T-helper 22 cell (primary cell): Measurements from ENCODE around the gene DDX6.
"Not testable (repeated sequence)": the region's sequence is repeated elsewhere in the genome, so short reads cannot be mapped to it uniquely, and the experiment has no call there.

Experiments
- DNase-seq: peaks from one replicate; pipeline ENCODE4 v3.0.0-alpha.2; 2020; ENCODE audit warnings: low read depth

The DDX6 gene

DNA sequence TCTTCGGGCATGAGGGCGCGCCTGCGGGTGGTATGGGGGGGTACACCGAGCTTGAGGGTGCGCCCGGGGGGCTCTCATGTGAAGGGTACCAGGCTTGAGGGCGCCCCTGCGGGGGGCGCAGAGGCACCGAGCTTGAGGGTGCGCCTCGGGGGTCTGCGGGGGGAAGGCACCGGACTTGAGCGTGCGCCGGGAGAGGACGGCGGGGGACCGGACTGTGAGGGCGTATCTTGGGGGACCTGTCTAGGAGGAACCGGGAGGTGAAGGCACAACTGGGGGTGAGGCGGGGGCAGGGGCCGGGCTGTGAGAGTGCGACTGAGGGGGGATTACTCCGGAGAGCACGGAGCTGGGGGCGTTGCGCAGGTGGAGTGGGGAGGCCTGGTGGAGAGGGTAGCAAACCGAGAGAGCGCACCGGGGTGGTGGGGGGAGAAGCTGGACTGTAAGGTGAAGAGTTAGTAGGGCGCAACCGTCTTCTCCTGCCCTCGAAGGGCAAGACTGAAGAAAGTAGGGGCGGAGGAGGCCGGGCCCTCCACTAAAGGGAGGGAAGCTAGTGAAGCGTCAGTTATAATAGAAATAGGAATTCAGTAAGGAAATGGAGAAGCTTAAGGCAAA is 1.1 kb upstream of the DDX6 start:
- peak; percentile 25 for DNase-seq

DNA sequence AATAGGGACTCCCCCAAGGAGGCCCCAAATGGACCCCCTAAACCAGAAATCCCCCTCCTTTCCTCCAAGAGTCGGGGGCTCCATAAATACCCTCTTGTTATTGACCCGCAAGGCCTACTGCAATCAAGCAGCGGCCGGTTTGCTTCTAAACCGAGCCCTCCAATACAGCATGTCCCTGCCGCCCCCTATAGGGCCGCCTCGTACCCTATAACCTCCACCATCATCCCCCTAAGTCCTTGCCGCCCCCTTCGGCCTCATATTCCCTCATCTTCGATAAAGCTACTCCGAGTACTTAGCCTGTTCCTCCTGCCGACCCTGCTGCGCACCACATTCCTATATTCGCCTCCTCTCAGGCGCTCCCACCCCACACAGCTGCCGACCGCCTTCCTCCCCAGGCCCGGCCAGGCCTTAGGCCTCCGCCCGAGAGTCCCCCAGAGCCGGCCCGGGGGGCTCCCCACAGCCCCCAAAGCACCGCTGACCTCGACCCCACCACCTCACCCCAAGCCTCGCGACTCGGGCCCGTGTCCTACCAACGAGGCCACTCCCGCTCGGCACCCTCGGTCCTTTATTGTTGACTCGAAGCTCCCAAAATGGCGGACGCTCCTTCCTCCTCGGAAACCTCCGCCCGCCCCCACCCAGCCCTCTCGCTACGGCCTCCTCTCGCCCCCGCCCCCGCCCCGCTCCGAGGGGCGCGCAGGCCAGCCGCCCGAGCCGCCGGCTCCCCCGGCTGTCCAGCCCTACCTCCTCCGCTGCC is 430 bp downstream of the DDX6 start:
- DNase-seq: peak; percentile 24

DNA sequence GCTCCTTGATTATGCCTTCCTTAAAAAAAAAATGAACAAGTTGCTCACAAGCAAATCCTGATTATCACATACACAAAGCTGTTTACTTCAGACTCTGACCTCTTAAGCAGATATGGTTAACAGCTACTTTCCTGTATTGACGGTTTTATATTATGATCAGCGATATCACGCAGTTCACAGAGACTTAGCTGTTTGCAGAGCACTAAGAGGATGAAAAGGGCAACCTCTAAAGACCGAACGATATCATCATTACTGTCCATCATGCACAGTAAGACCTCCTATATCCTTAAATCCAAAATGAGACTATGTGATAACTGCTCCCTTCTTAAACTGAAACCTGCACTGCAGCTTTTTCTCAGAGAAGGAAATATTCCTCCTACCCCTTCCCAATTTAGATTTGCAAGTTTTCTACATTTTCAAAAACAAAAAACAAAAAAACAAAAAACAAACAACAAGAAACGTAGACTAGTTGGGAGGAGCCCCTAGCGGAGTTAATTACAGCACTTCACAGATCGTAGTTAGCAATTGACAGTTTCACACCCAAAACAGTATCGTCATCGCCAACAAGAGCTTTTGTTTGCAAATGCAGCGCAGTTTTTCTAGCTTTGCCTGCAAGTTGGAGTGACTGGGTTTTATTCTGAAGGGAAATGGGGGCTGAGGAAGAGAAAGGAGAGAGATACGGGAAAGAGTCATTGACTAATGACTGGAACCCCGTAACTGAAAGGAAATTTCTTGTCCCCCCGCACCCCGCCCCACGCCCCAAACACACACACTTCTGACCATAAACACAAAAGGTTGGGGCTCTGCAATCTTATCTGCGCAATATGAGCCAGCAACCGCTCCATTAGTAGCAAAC is 1.2 kb downstream of the DDX6 start:
- peak; percentile 4 for DNase-seq

DNA sequence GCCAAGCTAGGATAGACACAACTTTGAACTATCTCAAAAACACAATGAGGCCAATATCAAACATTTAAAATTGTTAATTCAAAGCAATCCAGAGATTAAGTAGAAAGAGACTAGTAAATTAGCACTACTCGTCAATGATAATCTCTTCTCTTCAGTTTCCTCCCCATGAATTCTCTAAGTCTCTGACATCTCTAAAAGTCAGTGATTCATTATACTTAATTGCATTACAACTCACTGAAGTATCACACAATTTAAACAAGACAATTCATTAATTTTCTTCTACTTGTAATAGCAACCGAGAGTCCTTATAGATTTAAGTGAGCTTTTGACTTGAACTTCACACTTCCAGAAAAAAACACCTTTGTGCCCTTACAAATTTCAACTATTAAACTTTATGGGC is 4.3 kb downstream of the DDX6 start:
- no peak for DNase-seq

DNA sequence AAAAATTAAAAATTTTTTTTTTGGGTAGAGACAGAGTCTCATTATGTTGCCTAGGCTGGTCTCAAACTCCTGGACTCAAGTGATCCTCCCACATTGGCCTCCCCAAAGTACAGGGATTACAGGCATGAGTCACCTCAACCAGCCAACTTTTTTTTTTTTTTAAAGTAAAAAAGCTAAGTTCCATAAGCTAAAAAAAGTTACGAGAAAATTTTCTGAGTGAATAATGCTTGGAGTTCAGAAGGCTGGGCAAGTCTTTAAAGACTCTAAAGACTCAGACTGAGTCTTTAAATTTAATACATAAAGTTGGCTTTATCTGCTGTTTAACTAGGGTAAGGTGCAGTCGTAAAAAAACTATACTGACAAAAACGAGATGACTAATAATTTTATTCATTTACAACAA is 5.6 kb downstream of the DDX6 start:
- DNase-seq: no peak

DNA sequence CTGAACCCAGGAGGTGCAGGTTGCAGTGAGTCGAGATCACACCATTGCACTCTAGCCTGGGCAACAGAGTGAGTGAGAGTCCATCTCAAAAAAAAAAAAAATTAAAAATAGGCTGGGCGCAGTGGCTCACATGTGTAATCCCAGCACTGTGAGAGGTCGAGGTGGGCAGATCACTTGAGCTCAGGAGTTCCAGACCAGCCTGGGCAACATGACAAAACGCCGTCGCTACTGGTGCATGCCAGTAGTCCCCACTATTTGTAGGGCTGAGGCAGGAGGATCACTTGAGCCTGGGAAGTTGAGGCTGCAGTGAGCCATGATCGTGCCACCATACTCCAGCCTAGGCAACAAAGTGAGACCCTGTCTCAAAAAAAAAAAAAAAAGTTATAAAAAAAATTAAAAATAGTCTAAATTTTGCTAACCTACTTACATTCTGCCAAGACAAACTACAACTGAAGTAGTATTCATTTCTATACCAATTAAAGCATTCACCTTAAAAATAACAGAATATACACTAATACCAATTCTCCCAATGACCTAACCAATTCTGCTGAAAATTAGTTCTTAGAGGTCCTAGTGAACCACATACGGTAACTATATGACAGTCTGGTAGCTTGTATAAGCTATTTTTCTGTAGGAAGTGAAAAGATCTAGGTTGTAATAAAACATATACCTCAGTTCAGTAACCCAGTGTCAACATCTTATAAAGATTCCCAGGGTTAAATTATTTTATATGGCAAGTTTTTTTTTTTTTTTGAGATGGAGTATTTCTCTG is 7.1 kb downstream of the DDX6 start:
- no peak for DNase-seq

DNA sequence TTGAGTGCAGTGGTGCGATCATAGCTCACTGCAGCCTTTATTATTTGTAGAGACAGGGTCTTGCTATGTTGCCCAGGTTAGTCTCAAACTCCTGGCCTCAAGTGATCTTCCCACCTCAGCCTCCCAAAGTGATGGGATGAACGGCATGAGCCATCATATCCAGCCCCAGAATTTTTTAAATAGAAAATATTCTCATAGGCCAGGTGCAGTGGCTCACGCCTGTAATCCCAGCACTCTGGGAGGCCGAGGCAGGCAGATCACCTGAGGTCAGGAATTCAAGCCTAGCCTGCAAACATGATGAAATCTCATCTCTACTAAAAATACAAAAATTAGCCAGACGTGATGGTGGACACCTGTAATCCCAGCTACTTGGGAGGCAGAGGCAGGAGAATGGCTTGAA is 7.6 kb downstream of the DDX6 start:
- DNase-seq: not testable (repeated sequence)

DNA sequence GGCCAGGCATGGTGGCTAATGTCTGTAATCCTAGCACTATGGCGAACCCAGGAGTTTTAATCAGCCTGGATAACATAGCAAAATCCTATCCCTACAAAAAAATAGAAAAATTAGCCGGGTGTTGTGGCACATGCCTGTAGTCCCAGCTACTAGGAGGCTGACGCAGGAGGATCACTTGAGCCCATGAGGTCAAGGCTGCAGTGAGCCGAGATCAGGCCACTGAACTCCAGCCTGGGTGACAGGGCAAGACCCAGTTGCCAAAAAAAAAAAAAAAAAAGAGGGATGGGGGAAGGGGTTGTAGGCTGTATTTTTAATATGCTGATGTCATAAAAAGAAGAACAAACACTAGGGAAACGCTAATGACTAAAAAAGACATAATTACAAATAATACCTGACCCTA is 12.1 kb downstream of the DDX6 start:
- no peak for DNase-seq

DNA sequence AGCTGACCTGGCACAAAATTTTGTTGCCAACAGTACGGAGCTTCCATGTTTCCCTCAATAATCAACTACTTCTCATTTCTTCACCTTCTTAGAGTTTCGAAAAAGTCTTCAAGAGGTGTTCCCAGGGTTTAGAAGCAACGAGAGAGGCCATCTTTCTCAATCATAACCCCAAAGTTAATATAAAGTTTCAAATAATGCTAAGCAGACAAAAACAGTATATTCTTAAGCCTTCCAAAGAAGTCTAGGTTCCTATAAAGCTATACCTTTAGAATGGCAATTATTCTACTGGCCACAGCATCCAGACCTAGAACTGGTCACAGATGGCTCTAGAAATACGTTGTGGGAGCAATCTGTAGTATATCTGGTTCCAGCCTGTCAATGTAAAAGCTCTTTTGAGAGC is 16.9 kb downstream of the DDX6 start:
- DNase-seq: no peak

DNA sequence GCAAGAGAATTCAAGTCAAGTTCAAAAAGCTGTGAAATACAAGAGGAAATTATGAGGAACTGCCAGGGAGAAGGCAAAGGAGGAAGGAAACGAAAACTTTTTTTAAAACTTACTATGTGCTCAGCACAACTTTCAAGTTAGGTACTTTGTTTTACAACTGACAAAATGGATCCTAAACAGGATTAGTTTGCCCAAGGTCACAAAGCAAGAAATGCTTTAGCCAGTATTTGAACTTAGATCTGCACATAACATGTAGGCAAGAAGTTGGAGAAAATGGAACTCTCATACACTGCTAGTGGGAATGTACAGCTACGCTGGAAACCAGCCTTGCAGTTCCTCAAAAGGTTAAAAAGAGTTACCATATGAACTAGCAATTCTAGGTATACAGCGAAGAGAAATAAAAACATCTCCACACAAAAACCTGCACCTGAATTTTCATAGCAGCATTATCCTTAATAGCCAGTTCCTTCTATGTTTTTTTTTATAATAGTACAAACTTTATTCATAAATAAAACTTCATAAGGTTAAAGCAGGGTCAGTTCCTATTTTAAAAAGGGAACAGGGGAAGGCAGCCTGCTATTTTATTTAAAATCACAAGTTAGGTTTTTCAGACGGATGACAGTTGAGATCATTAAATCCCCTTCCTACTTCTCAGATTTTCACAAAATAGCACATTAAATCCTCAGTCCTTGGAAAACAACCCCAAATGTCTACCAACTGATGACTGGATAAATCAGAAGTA is 19.2 kb downstream of the DDX6 start:
- no peak for DNase-seq

DNA sequence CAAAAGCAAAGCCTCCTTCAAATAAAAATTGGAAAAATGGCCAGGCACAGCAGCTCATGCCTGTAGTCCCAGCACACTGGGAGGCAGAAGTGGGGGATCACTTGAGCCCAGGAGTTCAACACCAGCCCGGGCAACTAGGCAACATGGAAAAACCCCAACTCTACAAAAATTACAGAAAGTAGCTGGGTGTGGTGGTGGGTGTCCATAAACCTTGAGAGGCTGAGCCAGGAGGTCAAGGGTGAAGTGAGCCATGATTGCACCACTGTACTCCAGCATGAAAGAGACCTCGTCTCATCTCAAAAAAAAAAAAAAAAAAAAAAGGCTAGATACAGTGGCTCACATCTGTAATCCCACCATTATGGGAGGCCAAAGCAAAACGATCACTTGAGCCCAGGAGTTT is 22.3 kb downstream of the DDX6 start:
- DNase-seq: no peak

DNA sequence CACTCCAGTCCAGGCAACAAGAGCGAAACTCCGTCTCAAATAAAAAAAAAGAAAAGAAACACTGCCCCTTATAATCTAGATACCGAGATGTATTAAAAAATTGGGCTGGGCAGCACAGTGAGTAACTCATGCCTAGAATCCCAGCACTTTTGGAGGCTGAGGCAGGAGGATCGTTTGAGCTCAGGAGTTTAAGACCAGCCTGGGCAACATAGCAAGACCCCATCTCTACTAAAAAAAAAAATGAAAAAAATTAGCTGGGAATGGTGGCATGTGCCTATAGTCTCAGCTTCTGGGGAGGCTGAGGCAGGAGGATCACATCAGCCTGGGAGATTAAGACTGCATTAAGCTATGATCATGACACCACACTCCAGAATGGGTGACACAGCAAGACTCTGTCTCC is 24.9 kb downstream of the DDX6 start:
- DNase-seq: no peak

DNA sequence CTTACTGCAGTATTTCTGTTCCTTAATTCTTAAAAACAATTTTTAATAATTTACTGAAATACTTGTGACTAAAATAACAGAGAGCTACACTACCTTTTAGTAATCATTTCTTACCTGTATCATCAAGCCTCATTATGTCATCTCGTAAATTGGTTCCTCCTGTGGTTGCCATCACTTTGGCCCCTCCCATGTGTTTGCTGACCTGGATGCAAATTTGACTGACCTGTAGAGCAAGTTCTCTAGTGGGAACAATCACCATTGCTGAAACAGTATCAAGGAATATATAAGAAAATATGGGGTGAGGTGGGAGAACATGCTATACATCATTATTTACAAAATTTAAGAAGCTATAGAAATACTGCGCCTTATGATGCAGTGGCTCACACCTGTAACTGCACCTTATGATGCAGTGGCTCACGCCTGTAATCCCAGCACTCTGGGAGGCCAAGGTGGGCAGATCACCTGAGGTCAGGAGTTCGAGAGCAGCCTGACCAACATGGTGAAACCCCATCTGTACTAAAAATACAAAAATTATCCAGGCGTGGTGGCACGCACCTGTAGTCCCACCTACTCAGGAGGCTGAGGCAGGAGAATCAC is 25.8 kb downstream of the DDX6 start:
- DNase-seq: not testable (repeated sequence)

DNA sequence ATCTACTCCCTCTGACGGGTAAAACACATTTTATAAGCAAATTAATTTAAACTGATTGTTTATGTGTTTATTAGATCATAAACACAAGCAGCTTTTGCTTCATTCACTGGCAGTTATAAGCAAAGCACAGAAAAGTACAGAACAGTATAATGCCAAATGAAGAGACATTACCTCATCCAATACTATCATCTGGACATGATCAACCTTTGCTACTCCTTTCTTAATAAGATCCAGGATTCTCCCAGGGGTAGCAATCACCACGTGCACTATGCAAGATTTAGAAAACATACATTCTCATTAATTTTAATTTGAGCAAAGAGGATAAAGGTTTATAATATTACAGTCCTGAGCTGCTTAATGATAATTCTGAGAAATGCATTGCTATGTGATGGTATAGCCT is 27.9 kb downstream of the DDX6 start:
- no peak for DNase-seq

DNA sequence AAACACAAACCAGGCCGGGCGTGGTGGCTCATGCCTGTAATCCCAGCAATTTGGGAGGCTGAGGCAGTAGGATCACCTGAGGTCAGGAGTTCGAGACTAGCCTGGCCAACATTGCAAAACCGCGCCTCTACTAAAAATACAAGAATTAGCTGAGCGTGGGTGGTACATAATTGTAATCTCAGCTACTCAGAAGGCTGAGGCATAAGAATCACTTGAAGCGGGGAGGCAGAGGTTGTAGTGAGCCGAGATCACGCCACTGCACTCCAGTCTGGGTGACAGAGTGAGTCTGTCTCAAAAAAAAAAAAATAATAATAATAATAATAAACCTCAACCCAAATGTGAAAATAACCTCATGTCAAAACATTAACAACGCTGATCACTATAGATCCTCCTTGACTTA is 29.0 kb downstream of the DDX6 start:
- not testable (repeated sequence) for DNase-seq

DNA sequence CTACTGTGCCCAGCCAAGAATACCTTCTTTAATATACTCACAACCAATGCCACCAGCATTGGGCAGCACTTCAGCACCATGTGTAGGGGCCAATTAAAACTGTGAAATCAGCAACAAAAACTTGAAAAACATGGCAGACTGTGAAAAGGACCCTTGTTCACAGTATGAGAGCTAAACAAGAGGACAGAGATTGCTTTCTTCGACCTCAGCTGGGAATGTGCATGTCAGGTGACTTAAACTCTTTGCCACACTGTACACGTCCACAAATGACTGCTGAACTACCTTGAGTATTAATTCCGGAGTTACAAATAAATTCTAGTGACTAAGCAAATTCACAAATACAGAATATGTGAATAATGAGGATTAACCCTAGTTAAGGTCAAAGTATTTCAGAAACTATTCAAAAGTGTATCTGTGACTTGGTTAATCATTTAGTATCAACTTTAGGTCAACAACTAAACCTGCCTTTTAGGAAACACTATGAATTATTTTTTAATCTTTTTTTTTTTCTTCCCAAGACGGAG is 33.0 kb downstream of the DDX6 start:
- no peak for DNase-seq

DNA sequence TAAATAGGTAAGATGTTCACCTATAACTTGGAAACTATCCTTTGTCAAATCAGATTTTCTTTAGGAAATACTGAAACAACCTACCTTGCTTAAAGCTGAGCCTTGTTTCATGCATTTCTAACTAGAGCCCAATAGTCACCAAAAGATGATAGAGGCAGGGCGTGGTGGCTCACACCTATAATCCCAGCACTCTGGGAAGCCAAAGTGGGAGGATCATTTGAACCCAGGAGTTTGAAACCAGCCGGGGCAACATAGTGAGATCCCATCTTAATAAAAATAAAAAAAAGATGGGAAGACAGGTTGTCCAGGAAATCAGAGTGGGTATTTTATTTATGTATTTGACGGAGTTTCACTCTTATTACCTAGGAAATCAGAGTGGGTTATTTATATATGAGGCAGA is 38.3 kb downstream of the DDX6 start:
- DNase-seq: no peak

DNA sequence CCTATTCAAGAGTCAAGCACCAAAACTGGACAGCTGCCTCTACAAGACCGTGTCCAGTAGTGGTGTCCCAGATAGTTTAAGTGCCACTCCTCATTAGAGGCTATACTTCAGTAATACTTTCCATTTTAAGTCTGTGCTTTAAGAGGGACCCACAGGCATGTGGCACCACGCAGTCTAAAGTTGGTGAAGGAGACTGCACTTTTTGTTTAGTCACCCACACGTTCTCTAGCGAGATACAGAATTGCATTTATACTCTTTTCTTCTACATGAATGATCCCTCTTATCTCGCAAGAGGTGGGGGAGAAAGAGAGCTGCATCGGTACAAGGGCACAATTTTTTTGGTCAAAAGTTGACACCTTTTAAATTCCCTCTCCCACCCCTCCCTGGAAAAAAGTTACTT is 41.5 kb downstream of the DDX6 start:
- DNase-seq: no peak

DNA sequence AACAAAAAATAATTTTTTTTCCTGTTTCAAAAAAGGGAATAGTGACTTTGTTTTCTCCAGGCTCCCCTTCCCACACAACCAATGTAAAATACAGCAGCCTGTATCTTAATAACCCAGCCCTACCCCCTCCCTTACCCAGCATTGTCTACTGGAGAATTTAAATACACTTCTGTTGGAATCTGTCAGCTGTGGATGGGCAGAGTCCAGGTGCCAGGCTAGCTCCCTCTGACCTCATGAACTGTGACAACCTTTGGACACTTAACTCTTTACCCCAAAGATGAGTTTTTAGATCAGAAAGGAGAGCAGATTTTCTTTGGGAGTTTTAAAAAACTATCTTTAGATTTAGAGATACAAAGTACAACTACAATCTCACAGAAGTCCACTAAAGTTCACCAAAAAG is 42.9 kb downstream of the DDX6 start:
- DNase-seq: no peak

DNA sequence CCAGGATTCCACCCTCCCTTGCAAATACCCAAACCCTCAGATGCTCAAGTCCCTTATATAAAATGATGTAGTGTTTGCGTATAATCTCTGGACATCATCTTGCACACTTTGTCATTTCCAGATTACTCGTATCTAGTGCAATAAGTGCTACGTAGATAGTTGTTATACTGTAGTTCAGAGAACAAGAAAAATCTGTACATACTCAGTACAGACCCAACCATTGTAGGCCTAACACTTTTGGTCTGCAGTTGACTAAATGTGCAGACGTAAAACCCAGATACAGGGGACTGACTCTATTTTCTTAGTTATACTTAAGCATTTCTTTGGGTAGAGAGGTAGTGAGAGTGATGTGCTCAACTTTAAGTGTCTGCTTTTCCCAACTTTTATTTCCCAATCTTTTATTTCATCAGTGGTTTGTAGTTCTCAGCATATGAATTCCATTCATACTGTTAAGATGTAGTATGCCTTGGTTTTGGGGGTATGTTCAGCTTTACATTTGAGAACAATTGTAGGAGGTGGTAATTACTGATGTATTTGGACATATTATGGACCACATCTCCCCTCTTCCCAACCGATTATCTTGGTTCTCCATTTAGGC is 43.9 kb downstream of the DDX6 start:
- DNase-seq: no peak

DNA sequence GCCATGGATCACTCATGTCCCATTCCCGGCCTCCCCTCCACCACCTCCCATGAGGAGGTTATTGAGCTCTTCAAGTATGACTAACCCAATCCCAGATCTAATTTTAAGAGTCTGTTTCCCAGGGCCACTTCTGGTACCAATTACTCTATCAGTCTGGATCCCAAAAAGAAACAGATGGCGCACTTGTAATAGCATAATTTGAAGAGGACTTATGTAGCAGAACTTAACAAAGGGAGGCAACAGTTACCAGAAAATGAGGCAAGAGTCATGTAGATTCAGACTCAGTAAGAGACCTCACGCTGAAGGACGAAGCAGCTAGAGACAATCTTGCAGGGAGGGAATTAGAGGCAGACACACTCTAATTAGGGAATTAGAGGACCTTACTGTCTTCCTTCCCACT is 46.9 kb downstream of the DDX6 start:
- DNase-seq: no peak
